Hepatocyte (in vitro differentiated cells): ENCODE results near the gene CEP170B.

Experiments
- EZH2 ChIP-seq: fragments of 200-600 bp; sonication (generic); IDR thresholded peaks from 2 replicates; pipeline ENCODE4 v1.6.1; 2016; ENCODE audit warnings: antibody characterized with exemption, mild to moderate bottlenecking, borderline replicate concordance
- EZH2phosphoT487 ChIP-seq: fragments of 200-600 bp; sonication (generic); IDR thresholded peaks from one replicate; pipeline ENCODE4 v1.6.1; 2018; ENCODE audit warnings: antibody characterized with exemption, mild to moderate bottlenecking, low read depth, moderate library complexity; ENCODE audit not compliant: unreplicated experiment, severe bottlenecking
- TF ChIP-seq, protein P1 (sequence below): fragments of 200-600 bp; sonication (generic); IDR thresholded peaks from 2 replicates; pipeline ENCODE4 v1.5.1; 2016; ENCODE audit warnings: antibody characterized with exemption, mild to moderate bottlenecking; ENCODE audit not compliant: poor library complexity

DNA sequence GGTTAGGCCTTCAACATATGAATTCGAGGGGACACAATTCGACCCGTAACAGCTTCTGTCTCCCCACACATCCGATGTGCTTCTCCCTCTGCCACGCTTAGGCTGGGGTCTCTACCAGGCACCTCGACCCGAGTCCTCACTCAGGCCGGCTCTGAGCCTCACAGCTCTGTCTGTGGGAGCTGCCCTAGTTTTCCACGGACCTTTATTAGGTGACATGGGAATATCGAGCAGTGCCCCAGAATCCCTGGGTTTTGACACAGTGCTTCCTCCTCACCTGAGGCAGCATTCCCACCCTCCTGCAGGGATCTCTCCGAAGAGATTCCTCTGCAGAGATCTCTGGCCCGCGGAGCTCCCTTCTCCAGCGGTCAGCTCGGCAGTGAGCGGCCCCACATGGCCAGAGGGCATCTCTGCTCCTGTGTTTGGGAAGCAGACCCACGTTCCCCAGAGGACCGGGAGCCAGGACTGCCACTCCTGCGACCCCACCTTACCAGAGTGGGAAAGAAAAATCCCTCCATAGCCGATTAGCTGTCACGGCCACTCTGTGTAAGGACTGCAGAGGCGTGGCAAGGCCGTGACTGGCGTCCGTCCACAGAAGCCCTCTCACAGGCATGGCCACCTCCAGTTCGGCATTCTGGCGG, 43.0 kb upstream of the CEP170B start:
- TF ChIP-seq EZH2phosphoT487, result no peak
- TF ChIP-seq, protein P1, sequence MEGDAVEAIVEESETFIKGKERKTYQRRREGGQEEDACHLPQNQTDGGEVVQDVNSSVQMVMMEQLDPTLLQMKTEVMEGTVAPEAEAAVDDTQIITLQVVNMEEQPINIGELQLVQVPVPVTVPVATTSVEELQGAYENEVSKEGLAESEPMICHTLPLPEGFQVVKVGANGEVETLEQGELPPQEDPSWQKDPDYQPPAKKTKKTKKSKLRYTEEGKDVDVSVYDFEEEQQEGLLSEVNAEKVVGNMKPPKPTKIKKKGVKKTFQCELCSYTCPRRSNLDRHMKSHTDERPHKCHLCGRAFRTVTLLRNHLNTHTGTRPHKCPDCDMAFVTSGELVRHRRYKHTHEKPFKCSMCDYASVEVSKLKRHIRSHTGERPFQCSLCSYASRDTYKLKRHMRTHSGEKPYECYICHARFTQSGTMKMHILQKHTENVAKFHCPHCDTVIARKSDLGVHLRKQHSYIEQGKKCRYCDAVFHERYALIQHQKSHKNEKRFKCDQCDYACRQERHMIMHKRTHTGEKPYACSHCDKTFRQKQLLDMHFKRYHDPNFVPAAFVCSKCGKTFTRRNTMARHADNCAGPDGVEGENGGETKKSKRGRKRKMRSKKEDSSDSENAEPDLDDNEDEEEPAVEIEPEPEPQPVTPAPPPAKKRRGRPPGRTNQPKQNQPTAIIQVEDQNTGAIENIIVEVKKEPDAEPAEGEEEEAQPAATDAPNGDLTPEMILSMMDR, result no peak
- TF ChIP-seq EZH2, result no peak
